HG02852 (cell line): Measurements from ENCODE around the gene GOLIM4.

ENCODE experiments used
- ATAC-seq: cut with Tn5 transposase; IDR thresholded peaks from one replicate; pipeline ENCODE4 v1.9.1; 2021; ENCODE audit warnings: mild to moderate bottlenecking, moderate library complexity; ENCODE audit not compliant: unreplicated experiment

The GOLIM4 gene

GRCh38 chr3:168006584-168006983 is 89.1 kb downstream of the GOLIM4 start:
- no peak for ATAC-seq

GRCh38 chr3:168003911-168004310 is 91.8 kb downstream of the GOLIM4 start:
- ATAC-seq = no peak

GRCh38 chr3:168002786-168003368 is 92.8 kb downstream of the GOLIM4 start:
- ATAC-seq = no peak

- ATAC-seq = no peak
Measured at GRCh38 chr3:168001244-168001643, 94.5 kb downstream of the GOLIM4 start.

GRCh38 chr3:167998253-167998652 is 97.5 kb downstream of the GOLIM4 start:
- no peak for ATAC-seq

GRCh38 chr3:167996514-167996913 is 99.2 kb downstream of the GOLIM4 start:
- no peak for ATAC-seq

- no peak for ATAC-seq
Measured at GRCh38 chr3:167992381-167992780, 103.3 kb downstream of the GOLIM4 start.

- no peak for ATAC-seq
Measured at GRCh38 chr3:167991213-167991612, 104.5 kb downstream of the GOLIM4 start.

GRCh38 chr3:167989999-167990398 is 105.7 kb downstream of the GOLIM4 start:
- ATAC-seq = no peak

- no peak for ATAC-seq
Measured at GRCh38 chr3:167989066-167989465, 106.7 kb downstream of the GOLIM4 start.

- no peak for ATAC-seq
Measured at GRCh38 chr3:167983583-167983982, 112.1 kb downstream of the GOLIM4 start.

GRCh38 chr3:167978486-167978885 is 117.2 kb downstream of the GOLIM4 start:
- ATAC-seq = no peak

GRCh38 chr3:167978071-167978470 is 117.7 kb downstream of the GOLIM4 start:
- no peak for ATAC-seq

GRCh38 chr3:167976516-167977361 is 119.0 kb downstream of the GOLIM4 start:
- no peak for ATAC-seq

- ATAC-seq = no peak
Measured at GRCh38 chr3:167973901-167974300, 121.8 kb downstream of the GOLIM4 start.

- no peak for ATAC-seq
Measured at GRCh38 chr3:167973046-167973445, 122.7 kb downstream of the GOLIM4 start.

- ATAC-seq = no peak
Measured at GRCh38 chr3:167972502-167972901, 123.2 kb downstream of the GOLIM4 start.

- ATAC-seq = no peak
Measured at GRCh38 chr3:167969548-167969947, 126.2 kb downstream of the GOLIM4 start.

GRCh38 chr3:167967257-167968036 is 128.3 kb downstream of the GOLIM4 start:
- no peak for ATAC-seq
